ENCODE measurements around the gene A2ML1. TPM values are rescaled to one million over a fixed set of nuclear protein-coding genes. Genes with fewer than 3 reads are reported as not detected.
"Not testable (repeated sequence)": the region's sequence is repeated elsewhere in the genome, so short reads cannot be mapped to it uniquely, and the experiment has no call there.

Gene A2ML1
- total RNA-seq, 2 experiments from 2014 or later, result not detected

GRCh38 chr12:8899830-8900229 lies 77.4 kb downstream of the A2ML1 start:
- no peaks in the 10 kb centered on the region for H3K9me3 Mint-ChIP-seq
- no peak overlapping the region for H3K27ac Mint-ChIP-seq
- intact Hi-C loops (cut with micrococcal nuclease), result no loop called here
- ATAC-seq (no peak), DNase-seq (no peak)
- no peak overlapping the region for H3K4me3 Mint-ChIP-seq
- TF ChIP-seq, protein P1, sequence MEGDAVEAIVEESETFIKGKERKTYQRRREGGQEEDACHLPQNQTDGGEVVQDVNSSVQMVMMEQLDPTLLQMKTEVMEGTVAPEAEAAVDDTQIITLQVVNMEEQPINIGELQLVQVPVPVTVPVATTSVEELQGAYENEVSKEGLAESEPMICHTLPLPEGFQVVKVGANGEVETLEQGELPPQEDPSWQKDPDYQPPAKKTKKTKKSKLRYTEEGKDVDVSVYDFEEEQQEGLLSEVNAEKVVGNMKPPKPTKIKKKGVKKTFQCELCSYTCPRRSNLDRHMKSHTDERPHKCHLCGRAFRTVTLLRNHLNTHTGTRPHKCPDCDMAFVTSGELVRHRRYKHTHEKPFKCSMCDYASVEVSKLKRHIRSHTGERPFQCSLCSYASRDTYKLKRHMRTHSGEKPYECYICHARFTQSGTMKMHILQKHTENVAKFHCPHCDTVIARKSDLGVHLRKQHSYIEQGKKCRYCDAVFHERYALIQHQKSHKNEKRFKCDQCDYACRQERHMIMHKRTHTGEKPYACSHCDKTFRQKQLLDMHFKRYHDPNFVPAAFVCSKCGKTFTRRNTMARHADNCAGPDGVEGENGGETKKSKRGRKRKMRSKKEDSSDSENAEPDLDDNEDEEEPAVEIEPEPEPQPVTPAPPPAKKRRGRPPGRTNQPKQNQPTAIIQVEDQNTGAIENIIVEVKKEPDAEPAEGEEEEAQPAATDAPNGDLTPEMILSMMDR (IDR thresholded peaks at IDR 0.05), result no peak
- H3K36me3 Mint-ChIP-seq (ENCODE audit: low read depth), result no peaks in the 10 kb centered on the region
- no peaks in the 10 kb centered on the region for H3K27me3 Mint-ChIP-seq
- POLR2A ChIA-PET, result no interaction called here
- H3K4me1 Mint-ChIP-seq (ENCODE audit: low read depth), result peaks cover 3% of the 10 kb centered on the region
- CTCF ChIA-PET, result interaction anchor here (2.1 kb wide), 1 partner anchor 10 kb away, joined by 10 read pairs; no protein-coding TSS in a partner anchor

DNA sequence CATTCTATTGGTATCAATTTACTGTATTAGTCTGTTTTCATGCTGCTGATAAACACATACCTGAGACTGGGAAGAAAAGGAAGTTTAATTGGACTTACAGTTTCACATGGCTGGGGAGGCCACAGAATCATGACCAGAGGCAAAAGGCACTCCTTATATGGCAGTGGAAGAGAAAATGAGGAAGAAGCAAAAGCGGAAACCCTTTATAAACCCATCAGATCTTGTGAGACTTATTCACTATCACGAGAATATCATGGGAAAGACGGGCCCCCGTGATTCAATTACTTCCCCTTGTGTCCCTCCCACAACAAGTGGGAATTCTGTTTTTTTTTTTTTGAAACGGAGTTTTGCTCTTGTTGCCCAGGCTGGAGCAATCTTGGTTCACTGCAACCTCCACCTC lies 80.3 kb downstream of the A2ML1 start:
- intact Hi-C loops (cut with micrococcal nuclease); POLR2A ChIA-PET; CTCF ChIA-PET; H3K36me3 Mint-ChIP-seq (ENCODE audit: low read depth); H3K27me3 Mint-ChIP-seq; H3K4me3 Mint-ChIP-seq; ATAC-seq; H3K27ac Mint-ChIP-seq; H3K4me1 Mint-ChIP-seq (ENCODE audit: low read depth); H3K9me3 Mint-ChIP-seq; DNase-seq: not testable (repeated sequence)

- no peaks in the 10 kb centered on the region for H3K9me3 Mint-ChIP-seq
- ChIA-PET CTCF (interaction anchor here (1.2 kb wide), 1 partner anchor 13 kb away, joined by 8 read pairs; no protein-coding TSS in a partner anchor), POLR2A (no interaction called here)
- H3K27ac Mint-ChIP-seq, result no peak overlapping the region
- no peaks in the 10 kb centered on the region for H3K4me1 Mint-ChIP-seq (ENCODE audit: low read depth)
- no peaks in the 10 kb centered on the region for H3K27me3 Mint-ChIP-seq
- DNase-seq, result no peak
- no peak for ATAC-seq
- intact Hi-C loops (cut with micrococcal nuclease), result no loop called here
- TF ChIP-seq, protein P1 (IDR thresholded peaks at IDR 0.05), result no peak
- no peaks in the 10 kb centered on the region for H3K36me3 Mint-ChIP-seq (ENCODE audit: low read depth)
- no peak overlapping the region for H3K4me3 Mint-ChIP-seq
Measured at GRCh38 chr12:8903646-8904045, 81.2 kb downstream of the A2ML1 start.

DNA sequence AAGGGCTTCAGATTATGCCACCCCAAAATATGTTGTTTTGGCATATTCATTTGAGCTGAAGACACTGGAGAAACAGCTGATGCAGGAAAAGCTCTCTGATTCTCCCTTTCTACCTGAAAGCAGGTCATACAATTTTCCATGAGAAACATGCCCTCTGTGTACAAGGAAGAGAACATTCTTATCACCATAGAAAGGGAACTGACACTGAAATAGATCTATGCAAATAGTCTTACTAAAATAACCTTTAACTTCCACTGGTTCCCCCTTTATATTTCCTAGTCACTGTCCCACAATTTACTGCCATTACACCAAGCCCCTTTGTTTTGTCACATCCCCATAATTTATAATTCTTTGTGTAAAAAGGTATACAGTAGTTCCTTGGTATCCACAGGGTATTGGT lies 82.2 kb downstream of the A2ML1 start:
- no peaks in the 10 kb centered on the region for H3K9me3 Mint-ChIP-seq
- ChIA-PET CTCF (interaction anchor here (1.2 kb wide), 1 partner anchor 14 kb away, joined by 8 read pairs; no protein-coding TSS in a partner anchor), POLR2A (no interaction called here)
- no peaks in the 10 kb centered on the region for H3K27me3 Mint-ChIP-seq
- DNase-seq (no peak), ATAC-seq (no peak)
- H3K4me3 Mint-ChIP-seq, result no peak overlapping the region
- H3K4me1 Mint-ChIP-seq (ENCODE audit: low read depth), result no peaks in the 10 kb centered on the region
- TF ChIP-seq, protein P1 (IDR thresholded peaks at IDR 0.05), result no peak
- H3K27ac Mint-ChIP-seq, result no peak overlapping the region
- intact Hi-C loops (cut with micrococcal nuclease), result no loop called here
- no peaks in the 10 kb centered on the region for H3K36me3 Mint-ChIP-seq (ENCODE audit: low read depth)

DNA sequence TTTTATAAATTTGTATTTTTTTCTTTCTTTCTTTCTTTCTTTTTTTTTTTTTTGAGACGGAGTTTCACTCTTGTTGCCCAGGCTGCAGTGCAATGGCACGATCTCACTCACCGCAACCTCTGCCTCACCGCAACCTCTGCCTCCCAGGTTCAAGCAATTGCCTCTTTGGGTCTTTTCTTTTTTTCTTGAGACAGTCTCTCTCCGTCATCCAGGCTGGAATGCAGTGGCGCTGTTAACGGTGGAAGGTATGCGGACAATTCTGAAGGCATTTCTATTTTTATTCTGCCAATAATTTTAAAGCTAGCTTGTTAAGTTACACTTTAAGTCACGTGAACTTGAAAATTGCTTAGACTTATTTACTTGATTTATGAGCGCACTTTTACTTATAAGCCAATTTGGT lies 83.1 kb downstream of the A2ML1 start:
- Mint-ChIP-seq H3K27me3 (no peaks in the 10 kb centered on the region), H3K36me3 (ENCODE audit: low read depth) (no peaks in the 10 kb centered on the region), H3K9me3 (no peaks in the 10 kb centered on the region), H3K4me1 (ENCODE audit: low read depth) (no peaks in the 10 kb centered on the region), H3K27ac (no peak overlapping the region), H3K4me3 (no peak overlapping the region)
- ATAC-seq (no peak), DNase-seq (no peak)
- CTCF ChIA-PET, result no interaction called here
- intact Hi-C loops (cut with micrococcal nuclease), result no loop called here
- POLR2A ChIA-PET, result no interaction called here
- TF ChIP-seq, protein P1 (IDR thresholded peaks at IDR 0.05), result no peak

Measured in activated CD8-positive, alpha-beta T cell treated with anti-CD3 and anti-CD28 coated beads for 36 hours (primary cell).